HepG2 (cell line): ENCODE results near the gene PMVK. TPM values are rescaled to one million over a fixed set of nuclear protein-coding genes. Genes with fewer than 3 reads are reported as not detected.

Experiments used
- ATAC-seq: fragments of 200-7000 bp; cut with Tn5 transposase; 3 replicates; pipeline ENCODE4 v1.9.1; 2020; ENCODE audit warnings: mild to moderate bottlenecking, moderate library complexity
- BruUV-seq: library from RNA; stranded (reverse); fragments of 400-500 nt; replicated peaks from 2 replicates; lab custom pipeline; 2021; lab: Mats Ljungman, UMichigan
- CTCF ChIA-PET: fragments of 300-600 bp; formaldehyde crosslinking; extraction: SDS; loops from one replicate; lab custom pipeline; 2021; ENCODE audit warnings: low total read pairs, inconsistent platforms, low intra/inter-chr PET ratio; lab: Yijun Ruan, JAX
- POLR2A ChIA-PET: fragments of 350-600 bp; sonication (Branson Sonifier 250); formaldehyde crosslinking; loops from one replicate; lab custom pipeline; 2020; ENCODE audit warnings: antibody characterized with exemption, inconsistent platforms; lab: Yijun Ruan, JAX
- DNase-seq: peaks from one replicate; pipeline ENCODE4 v3.0.0-alpha.2; 2015; ENCODE audit warnings: low spot score
- FAIRE-seq: peaks from 3 replicates; lab custom pipeline; 2011; peaks lifted over from hg19 to GRCh38; lab: Jason Lieb, UNC
- H2AFZ ChIP-seq: one replicate; pipeline ENCODE4 v1.6.1; 2011; ENCODE audit warnings: low read length, inconsistent platforms
- H3K27ac ChIP-seq: fragments of 300-600 bp; 3 replicates; pipeline ENCODE4 v1.8.0; 2011; ENCODE audit warnings: mixed run types, mild to moderate bottlenecking, mixed read lengths, low read length, inconsistent platforms; ENCODE audit not compliant: insufficient read depth; ENCODE audit errors: extremely low read length
- H3K27me3 ChIP-seq, 2 experiments: fragments of 200-600 bp in 1 of 2; 2 replicates in 1 of 2; 3 replicates in 1 of 2; pipeline versions ENCODE4 v1.6.0 to v1.8.0; 2011; ENCODE audit warnings: low read length in 2 of 2, mild to moderate bottlenecking in 2 of 2, moderate library complexity in 2 of 2, inconsistent platforms in 1 of 2; ENCODE audit not compliant: insufficient read depth in 2 of 2, control insufficient read depth in 1 of 2
- H3K36me3 ChIP-seq, 2 experiments: fragments of 200-600 bp in 1 of 2; replicated peaks in 1 of 2; 2 replicates in 1 of 2; 3 replicates in 1 of 2; pipeline versions ENCODE4 v1.5.1 to v1.8.0; 2011; ENCODE audit warnings: low read length in 2 of 2, inconsistent platforms in 1 of 2; ENCODE audit not compliant: insufficient read depth in 2 of 2, control insufficient read depth in 1 of 2
- H3K4me1 ChIP-seq: 2 replicates; pipeline ENCODE4 v1.5.1; 2012; ENCODE audit warnings: low read length, inconsistent platforms; ENCODE audit not compliant: insufficient read depth
- H3K4me2 ChIP-seq: 2 replicates; pipeline ENCODE4 v1.6.0; 2011; ENCODE audit warnings: low read depth, low read length, inconsistent platforms
- H3K4me3 ChIP-seq, 3 experiments: fragments of 200-600 bp in 1 of 3; sonication (generic), shearing (Covaris generic) in 1 of 3; replicated peaks in 1 of 3; 2 replicates each; pipeline ENCODE4 v1.5.1; 2011 to 2016; ENCODE audit warnings: low read length in 3 of 3, inconsistent platforms in 2 of 3, low read depth in 2 of 3, mild to moderate bottlenecking in 2 of 3, control low read depth in 1 of 3, mixed read lengths in 1 of 3; ENCODE audit not compliant: insufficient read depth in 1 of 3
- H3K79me2 ChIP-seq: one replicate; pipeline ENCODE4 v1.6.1; 2011; ENCODE audit warnings: low read length, inconsistent platforms; ENCODE audit not compliant: insufficient read depth
- H3K9ac ChIP-seq: 2 replicates; pipeline ENCODE4 v1.6.0; 2011; ENCODE audit warnings: mild to moderate bottlenecking, low read depth, low read length, inconsistent platforms; ENCODE audit not compliant: insufficient read depth
- H3K9me3 ChIP-seq: 2 replicates; pipeline ENCODE4 v1.5.1; 2012; ENCODE audit warnings: mild to moderate bottlenecking, low read length
- H4K20me1 ChIP-seq: 2 replicates; pipeline ENCODE4 v1.6.0; 2011; ENCODE audit warnings: inconsistent platforms, mild to moderate bottlenecking, low read length, moderate library complexity; ENCODE audit not compliant: insufficient read depth
- FOXA1 ChIP-seq, 2 experiments: fragments of 450-650 bp in 1 of 2; sonication (generic) in 1 of 2; formaldehyde crosslinking in 1 of 2; IDR thresholded peaks; 2 replicates each; pipeline versions ENCODE4 v1.4.0 to v1.6.1; 2016 to 2020; ENCODE audit warnings: missing genetic modification reagents in 1 of 2
- HOXA9 ChIP-seq: sonication (generic); formaldehyde crosslinking; IDR thresholded peaks from 2 replicates; pipeline ENCODE4 v1.8.1; 2022; ENCODE audit warnings: missing genetic modification reagents, mild to moderate bottlenecking, moderate library complexity, borderline replicate concordance
- PRDM10 ChIP-seq: sonication (generic); formaldehyde crosslinking; IDR thresholded peaks from 2 replicates; pipeline ENCODE4 v1.4.0; 2020; ENCODE audit warnings: low read depth, missing genetic modification reagents
- ZNF143 ChIP-seq: sonication (generic); formaldehyde crosslinking; IDR thresholded peaks from 2 replicates; pipeline ENCODE4 v1.4.0; 2020; ENCODE audit warnings: missing genetic modification reagents
- ZNF713 ChIP-seq: sonication (generic); formaldehyde crosslinking; IDR thresholded peaks from 2 replicates; pipeline ENCODE4 v1.4.0; 2020; ENCODE audit warnings: mild to moderate bottlenecking, missing genetic modification reagents
- ZNF781 ChIP-seq: sonication (generic); formaldehyde crosslinking; IDR thresholded peaks from 2 replicates; pipeline ENCODE4 v1.5.1; 2020; ENCODE audit warnings: borderline replicate concordance, mild to moderate bottlenecking, missing genetic modification reagents; ENCODE audit errors: not compliant biosample characterization
- WGBS: methylation state at CpG from one replicate; pipeline ENCODE4 v1.1.6; 2017; ENCODE audit warnings: low lambda C conversion rate; 5-methylcytosine and 5-hydroxymethylcytosine counted together
- in situ Hi-C: cut with HindIII; loops from 2 replicates; pipeline ENCODE4 v1.10.0; 2017; ENCODE audit warnings: low pct_unique_long_range_greater_than_20kb; ENCODE audit not compliant: extremely low pct_ligation_motif_present
- intact Hi-C: fragments of 100-400 bp; cut with micrococcal nuclease; formaldehyde crosslinking; loops from one replicate; pipeline ENCODE4 v1.10.0; 2022; ENCODE audit not compliant: unreplicated experiment
- polyA plus RNA-seq, 8 experiments: library from polyadenylated mRNA; depleted of rRNA in 3 of 8; stranded (reverse) in 7 of 8; unstranded in 1 of 8; fragments of >200 nt; fragmentation: Illumina TruSeq in 4 of 8; extraction: Trizol in 4 of 8; gene quantifications; 2 replicates each; pipeline versions ENCODE4 v1.2.1 to v1.2.3, GENCODE V29; 2011 to 2016; ENCODE audit warnings: low read depth in 4 of 8, missing spikeins in 1 of 8, mixed read lengths in 1 of 8; ENCODE audit not compliant: insufficient read depth in 1 of 8
- total RNA-seq, 5 experiments: library from RNA; depleted of rRNA; stranded (reverse); fragments of >200 nt; fragmentation: Illumina TruSeq; extraction: Trizol; gene quantifications; 2 replicates each; pipeline ENCODE4 v1.2.3, GENCODE V29; 2016; ENCODE audit warnings: low read depth in 1 of 5
- TF ChIP-seq, protein P1 (sequence below): sonication (generic); formaldehyde crosslinking; IDR thresholded peaks from 2 replicates; pipeline ENCODE4 v1.4.0; 2020; ENCODE audit warnings: missing genetic modification reagents, borderline replicate concordance
- TF ChIP-seq, protein P2 (sequence below): sonication (generic); formaldehyde crosslinking; IDR thresholded peaks from 2 replicates; pipeline ENCODE4 v1.5.1; 2020; ENCODE audit warnings: missing genetic modification reagents, mild to moderate bottlenecking, borderline replicate concordance

PMVK gene
- total and polyA plus RNA-seq, 2 of the 13 experiments (the other 11 are each of a cell fraction or from before 2014, with no cell fraction given): 3.9 to 12.6 TPM

DNA sequence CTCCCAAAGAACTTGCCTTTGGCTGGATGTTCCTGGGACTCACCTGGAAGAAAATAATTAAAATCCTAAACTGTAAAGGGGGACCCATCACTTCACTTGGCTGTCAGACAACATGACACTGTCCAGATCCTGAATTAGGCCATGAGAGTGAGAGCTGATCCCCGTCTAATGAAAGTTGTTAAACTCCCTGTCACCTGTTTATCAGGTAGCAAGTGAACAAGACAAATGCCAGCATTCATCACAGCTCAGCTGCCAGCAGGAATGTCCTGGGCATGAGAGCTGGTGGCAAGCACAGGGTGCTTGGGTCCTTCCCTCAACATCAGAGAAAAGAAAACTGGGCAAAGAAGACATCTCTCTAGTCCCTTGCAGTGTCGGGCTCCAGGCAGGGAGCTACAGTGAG is 23.8 kb downstream of the PMVK start (continued):
- TF ChIP-seq, protein P1, sequence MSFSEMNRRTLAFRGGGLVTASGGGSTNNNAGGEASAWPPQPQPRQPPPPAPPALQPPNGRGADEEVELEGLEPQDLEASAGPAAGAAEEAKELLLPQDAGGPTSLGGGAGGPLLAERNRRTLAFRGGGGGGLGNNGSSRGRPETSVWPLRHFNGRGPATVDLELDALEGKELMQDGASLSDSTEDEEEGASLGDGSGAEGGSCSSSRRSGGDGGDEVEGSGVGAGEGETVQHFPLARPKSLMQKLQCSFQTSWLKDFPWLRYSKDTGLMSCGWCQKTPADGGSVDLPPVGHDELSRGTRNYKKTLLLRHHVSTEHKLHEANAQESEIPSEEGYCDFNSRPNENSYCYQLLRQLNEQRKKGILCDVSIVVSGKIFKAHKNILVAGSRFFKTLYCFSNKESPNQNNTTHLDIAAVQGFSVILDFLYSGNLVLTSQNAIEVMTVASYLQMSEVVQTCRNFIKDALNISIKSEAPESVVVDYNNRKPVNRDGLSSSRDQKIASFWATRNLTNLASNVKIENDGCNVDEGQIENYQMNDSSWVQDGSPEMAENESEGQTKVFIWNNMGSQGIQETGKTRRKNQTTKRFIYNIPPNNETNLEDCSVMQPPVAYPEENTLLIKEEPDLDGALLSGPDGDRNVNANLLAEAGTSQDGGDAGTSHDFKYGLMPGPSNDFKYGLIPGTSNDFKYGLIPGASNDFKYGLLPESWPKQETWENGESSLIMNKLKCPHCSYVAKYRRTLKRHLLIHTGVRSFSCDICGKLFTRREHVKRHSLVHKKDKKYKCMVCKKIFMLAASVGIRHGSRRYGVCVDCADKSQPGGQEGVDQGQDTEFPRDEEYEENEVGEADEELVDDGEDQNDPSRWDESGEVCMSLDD (CRISPR knock-in tag): no peak

GRCh38 chr1:154911691-154912550 is 24.6 kb downstream of the PMVK start:
- ChIA-PET CTCF (no interaction called here), POLR2A (interaction anchor here (1.5 kb wide), 1 partner anchor 33 kb away, joined by 4 read pairs; no protein-coding TSS in a partner anchor)
- H3K27ac ChIP-seq: no peak overlapping the region
- H3K36me3 ChIP-seq: no peaks in the 10 kb centered on the region
- no peak overlapping the region for H3K4me2 ChIP-seq
- H3K9me3 ChIP-seq: no peaks in the 10 kb centered on the region
- no TSS peak for BruUV-seq
- FAIRE-seq: no peak
- peaks cover 42% of the 10 kb centered on the region for H3K4me1 ChIP-seq
- in situ Hi-C loops: no loop called here
- H3K4me3 ChIP-seq: no peak overlapping the region
- H2AFZ ChIP-seq: no peak overlapping the region
- H3K79me2 ChIP-seq: no peaks in the 10 kb centered on the region
- H3K9ac ChIP-seq: no peak overlapping the region
- intact Hi-C loops: no loop called here
- DNase-seq: no peak
- no peaks in the 10 kb centered on the region for H4K20me1 ChIP-seq
- no peaks in the 10 kb centered on the region for H3K27me3 ChIP-seq
- WGBS: 44% methylated on average over 5 of the region's 8 CpGs
- no peak for ATAC-seq
- TF ChIP-seq ZNF781 (CRISPR knock-in tag): no peak
- TF ChIP-seq ZNF143 (CRISPR knock-in tag): no peak
- no peak for TF ChIP-seq PRDM10
- TF ChIP-seq FOXA1 (IDR thresholded peaks at IDR 0.05): no peak
- TF ChIP-seq FOXA1 (CRISPR knock-in tag; IDR thresholded peaks at IDR 0.05): no peak
- TF ChIP-seq, protein P2, sequence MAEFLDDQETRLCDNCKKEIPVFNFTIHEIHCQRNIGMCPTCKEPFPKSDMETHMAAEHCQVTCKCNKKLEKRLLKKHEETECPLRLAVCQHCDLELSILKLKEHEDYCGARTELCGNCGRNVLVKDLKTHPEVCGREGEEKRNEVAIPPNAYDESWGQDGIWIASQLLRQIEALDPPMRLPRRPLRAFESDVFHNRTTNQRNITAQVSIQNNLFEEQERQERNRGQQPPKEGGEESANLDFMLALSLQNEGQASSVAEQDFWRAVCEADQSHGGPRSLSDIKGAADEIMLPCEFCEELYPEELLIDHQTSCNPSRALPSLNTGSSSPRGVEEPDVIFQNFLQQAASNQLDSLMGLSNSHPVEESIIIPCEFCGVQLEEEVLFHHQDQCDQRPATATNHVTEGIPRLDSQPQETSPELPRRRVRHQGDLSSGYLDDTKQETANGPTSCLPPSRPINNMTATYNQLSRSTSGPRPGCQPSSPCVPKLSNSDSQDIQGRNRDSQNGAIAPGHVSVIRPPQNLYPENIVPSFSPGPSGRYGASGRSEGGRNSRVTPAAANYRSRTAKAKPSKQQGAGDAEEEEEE (CRISPR knock-in tag): no peak
- TF ChIP-seq HOXA9: no peak
- TF ChIP-seq ZNF713 (CRISPR knock-in tag): no peak
